Activated CD4-positive, CD25-positive, alpha-beta regulatory T cell treated with anti-CD3 and anti-CD28 coated beads, Interleukin-2, amount 50 U/mL, for 72 hours (primary cell): ENCODE measurements around the gene UBE2J1.

Source experiments
- DNase-seq: peaks from one replicate; pipeline ENCODE4 v3.0.0; 2021

Gene UBE2J1

DNA sequence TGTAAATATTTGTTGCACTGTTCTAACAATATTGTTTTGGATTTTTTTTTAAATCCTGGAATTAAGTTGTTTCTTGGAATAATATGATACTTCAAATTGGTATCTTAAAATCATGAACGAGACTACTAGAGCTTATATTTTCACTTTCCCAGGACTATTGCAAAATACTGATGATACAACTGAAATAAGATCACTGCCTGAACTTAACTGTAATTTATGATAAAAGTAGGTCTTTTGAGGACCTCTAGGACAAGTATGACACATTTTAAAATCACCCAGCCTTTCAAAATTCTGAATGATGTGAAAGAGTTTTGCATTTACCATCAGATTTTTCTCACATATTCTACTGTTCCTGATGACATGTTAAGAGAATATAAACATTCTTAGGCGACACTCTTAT lies 8.6 kb upstream of the UBE2J1 start:
- no peak for DNase-seq

DNA sequence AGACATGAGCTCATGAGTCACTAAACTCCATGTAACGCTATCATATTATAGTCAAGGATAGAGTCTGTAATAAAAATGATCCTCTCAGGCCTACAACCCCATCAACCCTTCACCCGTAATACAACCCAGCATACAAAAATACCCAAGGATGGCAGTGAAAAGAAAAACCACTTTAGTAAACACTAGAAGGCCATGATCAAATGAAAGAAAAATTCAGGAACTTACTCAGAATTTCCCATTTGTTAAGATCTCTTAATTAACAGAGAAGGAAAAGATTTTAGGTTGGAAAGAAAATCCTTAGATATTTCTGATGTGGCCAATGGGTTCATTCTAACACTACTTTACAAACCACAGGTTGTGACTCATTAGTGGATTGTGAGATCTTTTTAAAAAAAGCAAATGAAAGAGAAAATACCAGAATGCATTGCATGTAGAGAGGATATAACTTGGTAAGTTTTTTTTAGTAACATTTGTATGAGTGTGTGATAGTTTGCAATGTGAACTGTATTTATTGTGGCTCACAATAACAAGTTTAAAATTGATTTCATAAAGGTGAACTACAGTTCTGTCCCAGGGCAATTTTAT lies 8.0 kb upstream of the UBE2J1 start:
- no peak for DNase-seq

- DNase-seq: no peak
Measured at GRCh38 chr6:89359561-89359960, 7.0 kb upstream of the UBE2J1 start.

- DNase-seq: no peak
Measured at GRCh38 chr6:89357390-89357789, 4.9 kb upstream of the UBE2J1 start.

- no peak for DNase-seq
Measured at GRCh38 chr6:89356642-89357170, 4.2 kb upstream of the UBE2J1 start.

DNA sequence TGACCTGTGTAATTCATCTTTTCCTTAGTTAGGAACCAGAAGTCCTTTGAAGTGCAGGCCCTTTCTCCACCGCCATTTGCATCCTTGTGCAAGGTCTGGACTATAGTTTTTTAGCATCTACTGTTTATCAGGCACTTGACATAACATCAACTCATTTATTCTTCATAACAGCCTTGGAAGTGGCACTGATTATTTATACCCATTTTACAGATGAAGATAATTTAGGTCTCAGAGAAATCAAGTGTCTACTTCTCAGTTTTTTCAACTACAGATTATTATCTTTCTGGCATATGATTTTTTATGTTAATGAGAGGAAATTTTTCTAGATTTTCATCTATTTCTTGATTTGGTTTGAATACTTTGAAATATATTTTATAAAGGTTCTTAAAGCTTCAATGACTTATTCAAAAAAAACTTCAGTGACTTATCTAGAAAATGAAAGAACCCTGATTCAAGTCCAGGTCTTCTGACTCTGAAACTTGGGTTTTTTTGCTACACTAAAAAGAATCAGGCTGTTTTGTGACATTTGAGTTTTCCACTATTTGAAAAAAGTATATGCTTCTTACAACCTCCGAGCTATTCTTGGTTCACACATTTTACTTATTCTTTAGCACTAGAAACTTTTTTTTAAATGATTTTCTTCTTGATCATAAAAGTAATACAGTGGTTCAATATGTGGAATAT lies 3.1 kb upstream of the UBE2J1 start:
- DNase-seq: no peak

DNA sequence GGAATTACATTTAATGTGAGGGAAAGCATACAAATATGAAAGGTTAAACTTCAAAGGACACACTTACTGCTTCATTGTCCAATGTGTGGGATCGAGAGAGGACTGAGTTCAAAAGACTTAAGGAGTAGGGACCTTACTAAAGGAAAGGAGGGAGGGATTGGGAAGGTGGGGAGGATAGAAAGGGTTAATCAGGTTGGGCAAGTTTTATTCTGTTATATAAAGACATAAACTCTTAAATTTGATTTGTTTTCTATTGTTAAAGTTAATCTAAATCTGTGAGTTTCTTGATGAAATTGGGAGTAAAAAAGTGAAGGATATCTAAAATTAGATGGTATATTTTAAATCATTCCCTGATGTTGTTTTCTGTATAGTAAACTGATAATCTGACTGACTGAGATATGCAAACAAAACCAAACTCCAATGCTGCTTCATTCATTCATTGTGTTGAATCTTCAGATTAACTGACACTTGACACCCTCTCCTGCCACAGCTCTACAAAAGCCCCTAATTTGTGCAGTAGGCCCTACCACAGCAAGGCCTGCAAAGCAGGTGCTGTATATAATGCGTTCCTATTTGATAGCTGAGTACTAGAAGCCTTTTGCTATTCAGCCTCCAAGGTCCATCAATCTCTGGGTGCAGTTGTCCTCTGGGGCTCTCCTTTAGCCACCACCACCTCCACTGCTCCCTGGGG lies 1.3 kb upstream of the UBE2J1 start:
- no peak for DNase-seq

GRCh38 chr6:89353118-89353556 lies 615 bp upstream of the UBE2J1 start:
- no peak for DNase-seq

GRCh38 chr6:89351671-89352277 lies 748 bp downstream of the UBE2J1 start:
- DNase-seq: no peak

GRCh38 chr6:89350281-89350966 lies 2.1 kb downstream of the UBE2J1 start:
- DNase-seq: no peak

- no peak for DNase-seq
Measured at GRCh38 chr6:89348372-89348771, 4.2 kb downstream of the UBE2J1 start.

GRCh38 chr6:89347825-89348224 lies 4.7 kb downstream of the UBE2J1 start:
- DNase-seq: no peak

DNA sequence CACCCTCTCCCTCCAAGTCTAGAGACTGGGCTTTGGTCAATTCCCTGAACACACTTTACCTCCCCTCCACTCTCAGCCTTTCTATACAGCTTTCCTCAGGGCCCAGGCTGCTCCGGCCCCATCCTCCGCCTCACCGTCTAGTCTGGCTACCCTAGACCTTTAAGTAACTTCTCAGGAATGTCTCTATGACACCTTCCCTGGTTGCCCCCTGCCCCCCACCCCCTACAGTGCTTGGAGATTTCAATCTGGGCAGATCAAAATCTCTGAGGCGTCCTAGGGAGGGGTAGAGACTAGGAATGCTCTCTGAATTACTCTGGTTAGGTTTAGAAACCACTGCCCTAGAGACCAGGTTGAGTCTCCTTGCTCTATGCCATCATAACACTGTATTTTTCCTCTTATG lies 6.1 kb downstream of the UBE2J1 start:
- no peak for DNase-seq

GRCh38 chr6:89339565-89339964 lies 13.0 kb downstream of the UBE2J1 start:
- no peak for DNase-seq

DNA sequence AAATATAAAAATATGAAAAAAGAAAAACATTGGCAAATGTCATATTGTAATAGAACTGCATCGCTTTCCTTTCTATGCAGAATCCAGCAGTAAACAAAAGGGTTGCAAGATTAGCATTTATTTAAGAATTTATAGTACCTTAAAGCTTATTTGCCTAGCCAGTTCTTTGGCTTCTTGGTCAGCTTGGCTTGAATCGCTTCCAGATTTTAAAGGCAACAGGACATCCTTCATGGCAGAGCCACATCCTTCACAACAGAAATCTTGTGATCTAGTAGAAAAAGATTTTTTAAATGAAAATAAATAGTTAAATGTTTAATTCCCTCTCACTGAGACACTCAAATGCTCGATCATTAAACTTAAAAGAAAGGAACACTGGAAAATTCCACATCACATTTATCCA lies 17.4 kb downstream of the UBE2J1 start:
- DNase-seq: no peak

DNA sequence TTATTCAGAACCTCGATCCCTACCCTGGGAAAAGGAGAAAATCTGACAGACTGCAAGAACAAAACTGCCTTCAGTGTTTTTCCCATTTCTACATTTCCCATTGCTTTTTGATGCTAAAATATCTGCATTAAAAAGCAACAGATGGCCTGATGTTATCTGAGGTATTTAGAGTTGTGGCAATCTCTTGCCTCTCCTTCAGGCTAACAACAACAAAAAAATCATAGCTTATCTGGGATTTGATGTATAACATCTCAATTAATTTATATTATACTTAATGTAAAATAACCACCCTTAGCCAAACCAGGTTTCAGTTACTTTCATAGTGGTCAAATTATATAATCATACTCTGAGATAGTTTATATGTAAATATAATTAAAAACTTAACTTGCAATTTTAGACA lies 21.6 kb downstream of the UBE2J1 start:
- DNase-seq: no peak

DNA sequence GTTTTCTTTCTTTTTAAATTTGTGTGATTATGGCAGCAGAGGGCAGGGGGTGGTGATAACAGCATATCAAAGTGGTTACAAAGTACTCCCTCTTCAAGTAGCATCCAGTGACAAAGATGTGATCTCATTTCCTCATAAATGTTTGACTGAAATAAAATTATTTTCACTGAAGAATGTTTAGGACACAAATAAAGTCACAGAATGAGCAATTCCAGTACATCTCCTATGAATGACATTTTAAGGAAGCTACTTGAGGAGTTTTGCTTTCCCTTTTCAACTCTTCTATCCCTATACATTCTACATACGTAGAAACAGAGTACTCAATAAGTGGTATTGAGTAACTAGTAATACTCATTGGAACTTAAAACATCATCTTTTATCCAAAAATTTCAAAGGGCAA lies 23.5 kb downstream of the UBE2J1 start:
- no peak for DNase-seq

DNA sequence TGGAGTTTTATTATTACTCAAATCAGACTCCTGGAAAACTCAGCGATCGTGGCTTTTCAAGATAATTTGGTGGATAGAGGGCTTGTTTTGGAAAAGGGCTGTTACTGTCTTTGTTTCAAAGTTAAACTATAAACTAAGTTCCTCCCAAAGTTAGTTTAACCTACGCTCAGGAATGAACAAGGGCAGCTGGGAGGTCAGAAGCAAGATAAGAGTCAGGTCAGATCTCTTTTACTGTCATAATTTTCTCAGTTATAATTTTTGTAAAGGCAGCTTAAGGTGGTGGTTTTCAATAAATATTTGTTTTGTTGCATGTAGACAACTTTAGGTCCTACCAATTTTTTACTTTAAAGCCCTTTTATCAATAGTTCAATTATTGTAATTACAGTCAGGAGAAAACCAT lies 28.2 kb downstream of the UBE2J1 start:
- no peak for DNase-seq

DNA sequence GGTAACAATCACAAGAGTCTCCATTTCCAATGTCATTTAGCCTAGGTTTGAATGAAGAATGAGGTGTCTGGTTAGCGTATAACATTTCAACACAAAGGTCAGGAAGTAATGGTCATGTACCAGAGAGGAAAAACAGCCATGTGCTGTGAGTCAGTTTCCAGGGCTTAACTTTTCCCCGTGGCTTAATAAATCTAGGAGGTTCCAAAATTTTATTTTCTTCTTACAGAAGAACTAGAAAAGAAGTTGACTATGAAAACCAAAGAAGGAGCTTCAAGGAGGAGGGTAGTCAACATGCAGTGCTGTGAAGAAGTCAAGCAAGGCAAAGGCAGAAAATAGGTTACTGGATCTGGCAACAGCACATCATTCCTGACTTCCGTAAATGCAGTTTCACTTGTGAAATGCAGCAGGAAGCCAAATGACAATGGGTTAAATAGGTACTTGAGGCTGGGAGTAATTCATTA lies 29.0 kb downstream of the UBE2J1 start:
- no peak for DNase-seq

- DNase-seq: no peak
Measured at GRCh38 chr6:89321131-89321970, 31.2 kb downstream of the UBE2J1 start.

DNA sequence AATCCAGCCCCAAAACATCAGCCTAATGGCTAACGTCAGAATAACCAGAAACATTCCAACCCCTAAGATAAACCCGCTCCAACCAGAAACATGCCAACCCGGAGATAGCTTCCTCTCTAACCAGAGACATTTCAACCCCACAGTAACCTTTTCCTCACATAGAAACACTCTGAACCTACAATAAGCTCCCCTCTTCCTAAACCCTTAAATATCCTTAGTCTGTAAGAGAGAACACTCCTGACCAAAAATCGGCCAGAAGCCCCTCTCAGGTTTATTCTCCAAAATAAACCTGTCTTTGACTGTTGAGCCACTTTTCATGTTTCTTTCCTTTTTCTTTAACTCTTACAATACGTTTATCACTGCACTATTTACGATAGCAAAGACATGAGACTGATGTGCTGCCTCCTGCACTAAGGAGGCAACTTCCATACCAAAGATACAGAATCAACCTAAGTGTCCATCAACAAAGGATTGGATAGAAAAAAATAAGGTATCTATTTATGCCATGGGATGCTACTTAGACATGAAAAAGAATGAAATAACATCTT lies 32.4 kb downstream of the UBE2J1 start:
- DNase-seq: no peak

DNA sequence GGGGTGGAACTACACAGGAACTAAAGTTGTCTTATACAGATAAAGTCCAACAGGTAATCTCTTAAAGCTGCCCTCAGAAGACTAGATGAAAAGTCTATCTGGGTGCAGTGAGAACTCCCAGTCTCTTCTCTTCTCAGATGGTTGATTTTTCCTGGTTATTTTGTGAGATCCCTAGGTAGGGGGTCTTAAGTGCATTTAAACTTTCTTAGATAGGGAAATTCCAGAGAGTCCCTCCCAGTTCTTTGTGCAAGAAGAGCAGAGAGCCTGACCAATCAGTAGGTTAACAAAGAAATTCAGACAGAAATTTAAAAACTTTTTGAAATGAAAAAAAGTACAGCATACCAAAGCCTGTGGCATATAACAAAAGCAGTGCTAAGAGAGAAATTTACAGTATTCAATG lies 35.5 kb downstream of the UBE2J1 start:
- no peak for DNase-seq
